ENCODE measurements around the gene CRELD1.

- TF ChIP-seq GATA2 (IDR thresholded peaks at IDR 0.05; ENCODE audit: low read depth, low read length) (no peak), GATA3 (IDR thresholded peaks at IDR 0.05; ENCODE audit: low read depth, low read length) (no peak)
Measured at GRCh38 chr3:9942934-9943690, 9.5 kb downstream of the CRELD1 start.
